Inferior parietal cortex (tissue), 1 donor: ENCODE results near the gene ENTPD7.
A peak's percentile ranks its signal among the peaks of the same experiment; 100 is the strongest.
"Not testable (repeated sequence)": the region's sequence is repeated elsewhere in the genome, so short reads cannot be mapped to it uniquely, and the experiment has no call there.

Source experiments
- DNase-seq: peaks from one replicate; pipeline ENCODE4 v3.0.0-alpha.2; 2016; ENCODE audit errors: extremely low spot score

ENTPD7 gene

DNA sequence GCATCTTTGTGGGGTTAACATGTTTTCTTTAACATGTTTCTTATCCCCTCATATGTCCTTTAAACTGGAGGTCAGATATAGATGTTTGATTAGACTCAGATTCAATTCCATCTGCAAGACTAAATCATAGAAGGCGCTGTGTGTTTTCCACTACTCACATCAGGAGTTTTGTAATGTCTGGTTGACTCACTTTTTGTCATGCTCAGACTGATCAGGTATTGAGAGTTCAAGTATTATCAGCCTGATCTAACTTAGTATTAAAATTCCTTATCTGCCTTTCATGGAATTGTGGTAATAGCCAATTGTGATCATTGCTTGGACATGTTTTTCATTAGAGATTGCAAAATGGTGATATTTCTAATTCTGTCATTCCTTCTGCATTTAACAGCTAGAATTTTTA is 30.2 kb downstream of the ENTPD7 start:
- DNase-seq = no peak

GRCh38 chr10:99693933-99694583 is 34.7 kb downstream of the ENTPD7 start:
- DNase-seq = no peak

DNA sequence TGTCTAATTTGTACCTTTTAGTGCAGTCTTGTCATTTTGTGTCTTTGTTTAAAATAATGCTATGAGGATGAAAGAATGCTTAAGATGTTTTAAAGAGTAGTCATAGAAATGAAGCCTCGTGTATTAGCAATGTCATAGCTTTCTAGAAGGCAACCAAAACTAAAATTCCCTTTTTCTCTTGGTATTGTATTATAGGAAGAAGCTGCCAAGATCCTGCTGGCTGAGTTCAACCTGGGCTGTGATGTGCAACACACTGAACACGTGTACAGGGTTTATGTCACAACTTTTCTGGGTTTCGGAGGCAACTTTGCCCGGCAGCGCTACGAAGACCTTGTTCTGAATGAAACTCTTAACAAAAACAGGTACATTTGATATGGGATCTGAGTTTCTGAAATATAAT is 36.5 kb downstream of the ENTPD7 start:
- no peak for DNase-seq

GRCh38 chr10:99698504-99699080 is 39.3 kb downstream of the ENTPD7 start:
- no peak for DNase-seq

GRCh38 chr10:99700649-99701048 is 41.3 kb downstream of the ENTPD7 start:
- no peak for DNase-seq

- no peak for DNase-seq
These were observed 49.2 kb downstream of the ENTPD7 start for GRCh38 chr10:99708428-99709012.

GRCh38 chr10:99709480-99710229 is 50.3 kb downstream of the ENTPD7 start:
- no peak for DNase-seq

- DNase-seq = peak; percentile 60
These were observed 51.9 kb downstream of the ENTPD7 start for GRCh38 chr10:99711129-99711719.

DNA sequence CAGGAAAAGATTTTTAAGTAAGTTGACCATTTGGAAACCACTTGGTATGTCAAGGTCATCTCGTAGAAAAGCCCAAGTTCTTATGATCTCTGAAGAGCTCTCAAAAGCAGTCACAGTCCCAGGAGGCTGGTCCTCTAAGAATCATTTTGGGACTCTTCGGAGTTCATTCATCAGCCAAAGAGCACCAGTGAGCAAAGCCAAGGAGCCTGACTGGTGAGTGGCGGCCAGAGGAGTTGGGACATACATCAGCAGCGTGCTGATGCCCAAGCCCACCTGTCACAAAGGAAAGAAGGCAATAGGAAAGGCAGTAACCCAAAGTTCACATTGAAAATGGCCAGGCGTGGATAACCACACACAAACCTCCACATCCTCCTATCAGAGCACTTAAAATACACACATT is 55.1 kb downstream of the ENTPD7 start:
- no peak for DNase-seq

DNA sequence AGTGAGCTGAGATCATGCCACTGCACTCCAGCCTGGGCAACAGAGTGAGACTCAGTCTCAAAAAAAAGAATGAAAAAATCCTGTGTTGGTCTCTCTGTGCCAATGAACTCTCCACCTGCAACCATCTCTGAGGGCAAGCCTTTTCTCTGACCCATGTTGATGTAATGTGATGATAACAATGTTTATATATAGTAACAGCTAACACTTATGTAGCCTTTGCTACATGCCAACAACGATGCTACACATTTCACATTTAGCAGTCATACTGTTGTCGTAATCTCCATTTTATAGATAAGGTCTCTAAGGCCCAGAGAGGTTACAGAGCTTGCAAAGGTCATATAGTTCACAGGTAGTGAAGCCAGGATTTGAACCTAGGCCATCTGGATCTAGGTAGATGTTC is 61.1 kb downstream of the ENTPD7 start:
- no peak for DNase-seq

- no peak for DNase-seq
These were observed 70.7 kb downstream of the ENTPD7 start for GRCh38 chr10:99730026-99730425.

DNA sequence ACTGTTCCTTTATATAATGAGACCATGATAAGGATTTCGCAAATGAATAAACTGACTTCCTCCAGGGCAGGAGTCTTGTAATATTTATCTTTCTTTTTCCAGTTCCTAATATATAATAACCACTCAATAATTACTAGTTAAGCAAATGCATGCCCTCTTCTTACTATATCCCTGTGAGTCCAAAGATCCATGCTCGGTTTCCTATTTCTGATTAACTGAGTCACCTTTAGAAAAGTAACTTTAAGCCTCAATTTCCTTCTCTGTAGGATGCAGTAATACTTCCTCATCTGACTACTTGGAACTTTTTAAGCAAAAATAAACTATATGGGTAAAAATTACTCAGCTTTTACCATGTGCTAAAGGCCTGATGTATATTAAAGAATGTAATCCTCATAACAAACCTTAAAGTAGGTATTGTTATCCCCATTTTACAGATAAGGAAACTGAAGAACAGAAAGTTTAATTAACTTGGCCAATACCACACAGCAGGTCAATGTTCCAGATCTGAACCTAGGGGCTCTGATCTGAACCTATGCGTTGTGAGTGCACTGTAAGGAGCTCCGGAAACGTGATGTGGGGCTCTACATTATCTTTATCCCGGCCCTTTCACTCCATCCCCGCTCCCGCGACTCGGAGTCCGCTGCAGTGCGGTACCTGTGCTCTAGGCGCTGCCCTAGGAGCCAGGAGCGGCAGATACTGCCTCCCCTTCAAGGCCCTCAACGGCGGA is 72.2 kb downstream of the ENTPD7 start:
- DNase-seq = no peak

GRCh38 chr10:99732033-99732842 is 72.9 kb downstream of the ENTPD7 start, which contains the start of the genes COX15 and CUTC:
TSS of gene COX15 (minus strand) at chr10:99732127. CDS start at chr10:99732049, 78 bp downstream.
TSS of gene CUTC (plus strand) at chr10:99732234. CDS start at chr10:99732349, 115 bp downstream.
- DNase-seq = peak; percentile 98

- DNase-seq = no peak
These were observed 74.1 kb downstream of the ENTPD7 start for GRCh38 chr10:99733366-99733765.

DNA sequence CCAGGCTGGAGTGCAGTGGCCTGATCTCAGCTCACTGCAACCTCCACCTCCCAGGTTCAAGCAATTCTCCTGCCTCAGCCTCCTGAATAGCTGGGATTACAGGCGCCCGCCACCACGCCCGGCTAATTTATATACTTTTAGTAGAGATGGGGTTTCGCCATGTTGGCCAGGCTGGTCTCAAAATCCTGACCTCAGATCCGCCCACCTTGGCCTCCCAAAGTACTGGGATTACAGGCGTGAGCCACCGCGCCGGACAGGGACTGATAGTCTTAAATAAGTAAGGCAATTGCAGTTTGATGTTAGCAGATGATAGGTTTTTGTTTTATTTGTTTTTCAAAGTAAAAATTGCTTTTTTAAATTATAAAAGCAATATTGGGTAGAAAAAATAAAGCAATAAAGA is 74.8 kb downstream of the ENTPD7 start:
- not testable (repeated sequence) for DNase-seq

GRCh38 chr10:99740260-99740659 is 81.0 kb downstream of the ENTPD7 start:
- no peak for DNase-seq

DNA sequence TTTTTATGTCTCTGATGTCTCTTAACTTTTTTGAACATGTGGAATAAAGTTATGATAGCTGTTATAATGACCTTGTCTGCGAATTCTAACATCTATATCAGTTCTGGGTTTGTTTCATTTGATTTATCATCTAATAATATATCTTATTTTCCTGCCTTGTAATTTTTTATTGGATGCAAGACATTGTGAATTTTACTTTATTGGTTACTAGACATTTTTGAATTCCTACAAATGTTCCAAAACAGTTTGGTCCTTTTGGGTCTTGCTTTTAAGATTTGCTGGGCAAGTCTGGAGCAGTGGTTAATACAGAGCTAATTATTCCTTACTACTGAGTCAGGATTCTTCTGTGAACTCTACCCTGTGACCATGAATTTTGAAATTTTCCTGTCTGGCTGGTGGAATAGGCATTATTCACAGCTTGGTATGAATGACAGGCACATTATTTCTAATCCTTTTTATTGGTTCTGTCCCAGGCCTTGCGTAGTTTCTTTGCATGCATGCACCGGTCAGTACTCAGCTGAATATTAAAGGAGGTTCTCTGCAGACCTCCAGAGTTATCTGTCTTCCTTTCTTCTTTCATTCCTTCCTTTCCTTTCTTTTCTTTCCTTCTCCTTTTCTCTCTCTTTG is 81.7 kb downstream of the ENTPD7 start:
- DNase-seq = no peak

- no peak for DNase-seq
These were observed 82.9 kb downstream of the ENTPD7 start for GRCh38 chr10:99742254-99742653.

DNA sequence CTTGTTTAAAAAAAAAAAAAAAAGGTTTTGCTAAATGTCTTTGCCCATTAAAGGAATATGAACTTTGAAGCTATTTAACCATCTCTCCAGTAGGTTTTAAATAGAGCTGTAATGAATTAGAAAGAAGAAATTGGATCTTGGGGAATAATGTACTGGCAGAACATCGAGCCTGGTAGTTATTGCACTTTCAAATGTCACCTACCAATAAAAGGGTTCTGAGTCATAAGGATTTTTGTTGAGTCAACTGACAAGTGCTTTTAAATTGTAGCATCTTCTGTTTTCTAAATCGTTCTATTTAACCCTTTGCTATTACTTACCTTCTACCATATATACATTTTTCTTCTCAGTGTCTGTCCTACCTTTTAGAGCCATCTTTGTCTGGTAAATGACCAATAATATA is 83.4 kb downstream of the ENTPD7 start:
- no peak for DNase-seq

DNA sequence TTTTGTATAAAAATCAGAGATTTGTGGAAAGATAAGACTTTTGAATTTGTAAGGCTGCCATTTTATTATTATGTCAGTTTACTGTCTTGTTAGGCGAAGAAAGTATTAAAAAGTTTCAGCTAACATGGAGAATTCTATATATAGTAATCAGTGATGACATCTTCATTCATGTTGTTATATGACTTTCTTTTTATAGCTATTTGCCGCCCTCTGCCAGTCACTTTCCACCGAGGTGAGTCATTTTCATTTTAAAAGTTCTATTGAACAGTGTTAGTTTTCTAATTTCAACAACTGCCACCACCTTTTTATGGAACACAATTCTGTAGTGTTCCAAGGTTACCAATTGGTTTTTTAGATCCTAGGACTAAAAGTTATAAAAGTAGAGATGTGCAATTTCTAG is 84.5 kb downstream of the ENTPD7 start:
- DNase-seq = no peak
